ENCODE results near the gene DCAF12L1.

The DCAF12L1 gene

GRCh38 chrX:126552313-126553022, at the start of gene DCAF12L1:
TSS of gene DCAF12L1 (minus strand) at chrX:126552814. CDS start at chrX:126552608, 206 bp downstream.
- no peak for DNase-seq

GRCh38 chrX:126580877-126581276, 28.3 kb upstream of the DCAF12L1 start:
- DNase-seq: no peak

- no peak for DNase-seq
Measured at GRCh38 chrX:126575911-126576310, 23.3 kb upstream of the DCAF12L1 start.

- DNase-seq: no peak
Measured at GRCh38 chrX:126557151-126557550, 4.5 kb upstream of the DCAF12L1 start.

GRCh38 chrX:126551725-126552312, 795 bp downstream of the DCAF12L1 start:
- no peak for DNase-seq

GRCh38 chrX:126551306-126551705, 1.3 kb downstream of the DCAF12L1 start:
- DNase-seq: no peak

- DNase-seq: no peak
Measured at GRCh38 chrX:126550816-126551215, 1.8 kb downstream of the DCAF12L1 start.

- no peak for DNase-seq
Measured at GRCh38 chrX:126509923-126510322, 42.7 kb downstream of the DCAF12L1 start.

Measured in activated gamma-delta T cell treated with Interleukin-2 at 50 U/mL for 16 hours (primary cell).